ENCODE results near the gene RO60. TPM values are rescaled to one million over a fixed set of nuclear protein-coding genes. Genes with fewer than 3 reads are reported as not detected.

Gene RO60
- total and polyA plus RNA-seq, 2 of the 13 experiments (the other 11 are each of a cell fraction or from before 2014, with no cell fraction given), result 20.3 to 53.7 TPM

- peak; percentile 22; the same call in 1 of the 2 replicates for TF ChIP-seq MEIS1 (CRISPR knock-in tag; IDR thresholded peaks at IDR 0.05; ENCODE audit: borderline replicate concordance)
- TF ChIP-seq HNRNPLL (IDR thresholded peaks at IDR 0.05; ENCODE audit: low read depth, low read length, poor library complexity, severe bottlenecking), result peak; percentile 76
- peak; percentile 91 for TF ChIP-seq NAIF1 (CRISPR knock-in tag; IDR thresholded peaks at IDR 0.05; ENCODE audit: borderline replicate concordance)
- TF ChIP-seq, protein P1, sequence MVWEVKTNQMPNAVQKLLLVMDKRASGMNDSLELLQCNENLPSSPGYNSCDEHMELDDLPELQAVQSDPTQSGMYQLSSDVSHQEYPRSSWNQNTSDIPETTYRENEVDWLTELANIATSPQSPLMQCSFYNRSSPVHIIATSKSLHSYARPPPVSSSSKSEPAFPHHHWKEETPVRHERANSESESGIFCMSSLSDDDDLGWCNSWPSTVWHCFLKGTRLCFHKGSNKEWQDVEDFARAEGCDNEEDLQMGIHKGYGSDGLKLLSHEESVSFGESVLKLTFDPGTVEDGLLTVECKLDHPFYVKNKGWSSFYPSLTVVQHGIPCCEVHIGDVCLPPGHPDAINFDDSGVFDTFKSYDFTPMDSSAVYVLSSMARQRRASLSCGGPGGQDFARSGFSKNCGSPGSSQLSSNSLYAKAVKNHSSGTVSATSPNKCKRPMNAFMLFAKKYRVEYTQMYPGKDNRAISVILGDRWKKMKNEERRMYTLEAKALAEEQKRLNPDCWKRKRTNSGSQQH (CRISPR knock-in tag; IDR thresholded peaks at IDR 0.05; ENCODE audit: low read depth), result 0 out of 2 replicates have a peak, but pooled peaks have one; percentile 26
- 0 out of 2 replicates have a peak, but pooled peaks have one; percentile 46 for TF ChIP-seq GATAD2A (CRISPR knock-in tag; IDR thresholded peaks at IDR 0.05)
- TF ChIP-seq, protein P2, sequence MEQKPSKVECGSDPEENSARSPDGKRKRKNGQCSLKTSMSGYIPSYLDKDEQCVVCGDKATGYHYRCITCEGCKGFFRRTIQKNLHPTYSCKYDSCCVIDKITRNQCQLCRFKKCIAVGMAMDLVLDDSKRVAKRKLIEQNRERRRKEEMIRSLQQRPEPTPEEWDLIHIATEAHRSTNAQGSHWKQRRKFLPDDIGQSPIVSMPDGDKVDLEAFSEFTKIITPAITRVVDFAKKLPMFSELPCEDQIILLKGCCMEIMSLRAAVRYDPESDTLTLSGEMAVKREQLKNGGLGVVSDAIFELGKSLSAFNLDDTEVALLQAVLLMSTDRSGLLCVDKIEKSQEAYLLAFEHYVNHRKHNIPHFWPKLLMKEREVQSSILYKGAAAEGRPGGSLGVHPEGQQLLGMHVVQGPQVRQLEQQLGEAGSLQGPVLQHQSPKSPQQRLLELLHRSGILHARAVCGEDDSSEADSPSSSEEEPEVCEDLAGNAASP (CRISPR knock-in tag; IDR thresholded peaks at IDR 0.05; ENCODE audit: borderline replicate concordance), result peak; percentile 52
- TF ChIP-seq ZSCAN30 (CRISPR knock-in tag; IDR thresholded peaks at IDR 0.05), result peak; percentile 18; the same call in 1 of the 2 replicates
- TF ChIP-seq PAX8 (CRISPR knock-in tag; IDR thresholded peaks at IDR 0.05; ENCODE audit: borderline replicate concordance), result 0 out of 2 replicates have a peak, but pooled peaks have one; percentile 24
- TF ChIP-seq ZNF446 (CRISPR knock-in tag; IDR thresholded peaks at IDR 0.05), result 0 out of 2 replicates have a peak, but pooled peaks have one; percentile 84
- TF ChIP-seq, protein P3, sequence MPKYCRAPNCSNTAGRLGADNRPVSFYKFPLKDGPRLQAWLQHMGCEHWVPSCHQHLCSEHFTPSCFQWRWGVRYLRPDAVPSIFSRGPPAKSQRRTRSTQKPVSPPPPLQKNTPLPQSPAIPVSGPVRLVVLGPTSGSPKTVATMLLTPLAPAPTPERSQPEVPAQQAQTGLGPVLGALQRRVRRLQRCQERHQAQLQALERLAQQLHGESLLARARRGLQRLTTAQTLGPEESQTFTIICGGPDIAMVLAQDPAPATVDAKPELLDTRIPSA (CRISPR knock-in tag; IDR thresholded peaks at IDR 0.05; ENCODE audit: borderline replicate concordance), result peak; percentile 75; the same call in 1 of the 2 replicates
- 0 out of 2 replicates have a peak, but pooled peaks have one; percentile 36 for TF ChIP-seq THAP11 (CRISPR knock-in tag; IDR thresholded peaks at IDR 0.05)
- TF ChIP-seq SRSF1 (optimal IDR thresholded peaks at IDR 0.05; ENCODE audit: low read depth, low read length), result no peak
- TF ChIP-seq XBP1 (CRISPR knock-in tag; IDR thresholded peaks at IDR 0.05), result no peak
- TF ChIP-seq ZFYVE20 (CRISPR knock-in tag; IDR thresholded peaks at IDR 0.05; ENCODE audit: borderline replicate concordance, low read depth), result 0 out of 2 replicates have a peak, but pooled peaks have one; percentile 54
- TF ChIP-seq GABPA (IDR thresholded peaks at IDR 0.05; ENCODE audit: low read depth, low read length), result no peak
- peak; percentile 77 for TF ChIP-seq GABPA (CRISPR knock-in tag; IDR thresholded peaks at IDR 0.05; ENCODE audit: low read depth)
- TF ChIP-seq JARID2 (CRISPR knock-in tag; IDR thresholded peaks at IDR 0.05; ENCODE audit: insufficient replicate concordance), result peak; percentile 45
- TF ChIP-seq ZNF737 (CRISPR knock-in tag; IDR thresholded peaks at IDR 0.05; ENCODE audit: borderline replicate concordance), result 0 out of 2 replicates have a peak, but pooled peaks have one; percentile 35
- TF ChIP-seq, protein P4, sequence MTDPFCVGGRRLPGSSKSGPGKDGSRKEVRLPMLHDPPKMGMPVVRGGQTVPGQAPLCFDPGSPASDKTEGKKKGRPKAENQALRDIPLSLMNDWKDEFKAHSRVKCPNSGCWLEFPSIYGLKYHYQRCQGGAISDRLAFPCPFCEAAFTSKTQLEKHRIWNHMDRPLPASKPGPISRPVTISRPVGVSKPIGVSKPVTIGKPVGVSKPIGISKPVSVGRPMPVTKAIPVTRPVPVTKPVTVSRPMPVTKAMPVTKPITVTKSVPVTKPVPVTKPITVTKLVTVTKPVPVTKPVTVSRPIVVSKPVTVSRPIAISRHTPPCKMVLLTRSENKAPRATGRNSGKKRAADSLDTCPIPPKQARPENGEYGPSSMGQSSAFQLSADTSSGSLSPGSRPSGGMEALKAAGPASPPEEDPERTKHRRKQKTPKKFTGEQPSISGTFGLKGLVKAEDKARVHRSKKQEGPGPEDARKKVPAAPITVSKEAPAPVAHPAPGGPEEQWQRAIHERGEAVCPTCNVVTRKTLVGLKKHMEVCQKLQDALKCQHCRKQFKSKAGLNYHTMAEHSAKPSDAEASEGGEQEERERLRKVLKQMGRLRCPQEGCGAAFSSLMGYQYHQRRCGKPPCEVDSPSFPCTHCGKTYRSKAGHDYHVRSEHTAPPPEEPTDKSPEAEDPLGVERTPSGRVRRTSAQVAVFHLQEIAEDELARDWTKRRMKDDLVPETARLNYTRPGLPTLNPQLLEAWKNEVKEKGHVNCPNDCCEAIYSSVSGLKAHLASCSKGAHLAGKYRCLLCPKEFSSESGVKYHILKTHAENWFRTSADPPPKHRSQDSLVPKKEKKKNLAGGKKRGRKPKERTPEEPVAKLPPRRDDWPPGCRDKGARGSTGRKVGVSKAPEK (CRISPR knock-in tag; IDR thresholded peaks at IDR 0.05; ENCODE audit: borderline replicate concordance), result 0 out of 2 replicates have a peak, but pooled peaks have one; percentile 35
- TF ChIP-seq, protein P5, sequence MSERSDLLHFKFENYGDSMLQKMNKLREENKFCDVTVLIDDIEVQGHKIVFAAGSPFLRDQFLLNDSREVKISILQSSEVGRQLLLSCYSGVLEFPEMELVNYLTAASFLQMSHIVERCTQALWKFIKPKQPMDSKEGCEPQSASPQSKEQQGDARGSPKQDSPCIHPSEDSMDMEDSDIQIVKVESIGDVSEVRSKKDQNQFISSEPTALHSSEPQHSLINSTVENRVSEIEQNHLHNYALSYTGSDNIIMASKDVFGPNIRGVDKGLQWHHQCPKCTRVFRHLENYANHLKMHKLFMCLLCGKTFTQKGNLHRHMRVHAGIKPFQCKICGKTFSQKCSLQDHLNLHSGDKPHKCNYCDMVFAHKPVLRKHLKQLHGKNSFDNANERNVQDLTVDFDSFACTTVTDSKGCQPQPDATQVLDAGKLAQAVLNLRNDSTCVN (CRISPR knock-in tag; IDR thresholded peaks at IDR 0.05; ENCODE audit: borderline replicate concordance), result peak; percentile 25; the same call in 1 of the 2 replicates
- no peak for TF ChIP-seq ZC3H13 (CRISPR knock-in tag; IDR thresholded peaks at IDR 0.05)
These were observed 707 bp upstream of the RO60 start (continued) for GRCh38 chr1:193058529-193059281.

All from HepG2 (cell line).